ENCODE measurements around the gene PCIF1. TPM values are rescaled to one million over a fixed set of nuclear protein-coding genes. Genes with fewer than 3 reads are reported as not detected.
A peak's percentile ranks its signal among the peaks of the same experiment; 100 is the strongest.
"Not testable (repeated sequence)": the region's sequence is repeated elsewhere in the genome, so short reads cannot be mapped to it uniquely, and the experiment has no call there.

Gene PCIF1
- total RNA-seq, 4 donors from 2014 or later, result 32.1 to 51.2 (median 37.0) TPM

DNA sequence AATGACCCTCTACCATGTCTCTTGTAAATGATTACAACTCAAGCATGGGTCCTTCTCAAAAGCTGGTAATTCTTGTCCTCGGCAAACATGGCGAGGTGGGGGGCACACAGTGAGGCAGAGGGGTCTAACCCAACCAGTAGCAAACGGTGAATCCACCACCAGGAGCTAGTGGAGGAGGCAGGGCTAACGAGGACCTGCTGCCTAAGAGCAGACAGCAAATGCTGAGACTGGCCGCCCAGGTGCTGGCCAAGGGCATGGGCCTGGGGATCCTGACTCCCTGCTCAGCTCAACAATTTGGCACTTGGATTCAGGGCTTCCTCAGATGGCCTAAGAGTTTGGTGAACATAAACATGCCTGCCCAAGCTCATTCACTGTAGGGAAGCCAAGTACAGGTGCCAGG is 18.4 kb downstream of the PCIF1 start:
- no peak overlapping the region for H3K27ac ChIP-seq
- H3K4me3 ChIP-seq, result no peak overlapping the region
- in situ Hi-C loops (cut with MboI; ENCODE audit: low sequenced_read_pairs in 4 of 4) (loop anchor here in 1 of 4 donors (25.0 kb wide), 1 partner anchor 141 kb away; the partner anchor contains the start of gene UBE2C), intact Hi-C loops (cut with DNase I; ENCODE audit: low total_unique reads) (no loop called here)
- DNase-seq (no peak), ATAC-seq (no peak)
- H3K9me3 ChIP-seq, result no peaks in the 10 kb centered on the region
- H3K36me3 ChIP-seq, result peaks cover 0 to 84% of the 10 kb centered on the region in 2 donors
- H3K27me3 ChIP-seq, result no peaks in the 10 kb centered on the region
- H3K4me1 ChIP-seq, result no peaks in the 10 kb centered on the region
- TF ChIP-seq, protein P1, sequence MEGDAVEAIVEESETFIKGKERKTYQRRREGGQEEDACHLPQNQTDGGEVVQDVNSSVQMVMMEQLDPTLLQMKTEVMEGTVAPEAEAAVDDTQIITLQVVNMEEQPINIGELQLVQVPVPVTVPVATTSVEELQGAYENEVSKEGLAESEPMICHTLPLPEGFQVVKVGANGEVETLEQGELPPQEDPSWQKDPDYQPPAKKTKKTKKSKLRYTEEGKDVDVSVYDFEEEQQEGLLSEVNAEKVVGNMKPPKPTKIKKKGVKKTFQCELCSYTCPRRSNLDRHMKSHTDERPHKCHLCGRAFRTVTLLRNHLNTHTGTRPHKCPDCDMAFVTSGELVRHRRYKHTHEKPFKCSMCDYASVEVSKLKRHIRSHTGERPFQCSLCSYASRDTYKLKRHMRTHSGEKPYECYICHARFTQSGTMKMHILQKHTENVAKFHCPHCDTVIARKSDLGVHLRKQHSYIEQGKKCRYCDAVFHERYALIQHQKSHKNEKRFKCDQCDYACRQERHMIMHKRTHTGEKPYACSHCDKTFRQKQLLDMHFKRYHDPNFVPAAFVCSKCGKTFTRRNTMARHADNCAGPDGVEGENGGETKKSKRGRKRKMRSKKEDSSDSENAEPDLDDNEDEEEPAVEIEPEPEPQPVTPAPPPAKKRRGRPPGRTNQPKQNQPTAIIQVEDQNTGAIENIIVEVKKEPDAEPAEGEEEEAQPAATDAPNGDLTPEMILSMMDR (IDR thresholded peaks at IDR 0.05 in 4 of 5, conservative IDR thresholded peaks at IDR 0.05 in 1 of 5), result no peak
- no peak for TF ChIP-seq POLR2A (IDR thresholded peaks at IDR 0.05)

DNA sequence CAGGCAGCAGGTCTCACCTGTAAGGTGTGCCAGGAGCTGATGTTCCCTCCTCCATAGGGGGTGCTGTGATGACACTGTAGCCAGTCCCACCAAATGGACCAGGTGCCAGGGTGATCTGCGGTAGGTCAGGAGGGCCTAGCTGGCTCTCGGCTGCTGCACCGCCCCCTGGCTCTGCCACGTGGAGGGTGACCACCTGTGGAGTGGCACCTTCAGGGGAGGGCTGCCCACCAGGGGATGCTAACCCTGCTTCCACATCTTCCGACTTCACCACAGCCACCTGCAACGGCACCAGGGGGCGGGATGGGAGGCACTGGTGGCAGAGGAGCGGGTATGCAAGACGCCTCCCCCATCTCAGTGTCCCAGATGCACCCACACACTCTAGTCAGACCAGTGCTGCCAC is 19.2 kb downstream of the PCIF1 start:
- intact Hi-C loops (cut with DNase I; ENCODE audit: low total_unique reads) (no loop called here), in situ Hi-C loops (cut with MboI; ENCODE audit: low sequenced_read_pairs in 4 of 4) (loop anchor here in 1 of 4 donors (25.0 kb wide), 1 partner anchor 141 kb away; the partner anchor contains the start of gene UBE2C)
- H3K9me3 ChIP-seq, result no peaks in the 10 kb centered on the region
- H3K36me3 ChIP-seq, result peaks cover 0 to 84% of the 10 kb centered on the region in 2 donors
- no peaks in the 10 kb centered on the region for H3K27me3 ChIP-seq
- no peak overlapping the region for H3K27ac ChIP-seq
- DNase-seq, result no peak
- no peak overlapping the region for H3K4me3 ChIP-seq
- no peak for TF ChIP-seq POLR2A (IDR thresholded peaks at IDR 0.05)
- TF ChIP-seq, protein P1 (IDR thresholded peaks at IDR 0.05 in 4 of 5, conservative IDR thresholded peaks at IDR 0.05 in 1 of 5), result no peak
- no peak for ATAC-seq
- no peaks in the 10 kb centered on the region for H3K4me1 ChIP-seq

DNA sequence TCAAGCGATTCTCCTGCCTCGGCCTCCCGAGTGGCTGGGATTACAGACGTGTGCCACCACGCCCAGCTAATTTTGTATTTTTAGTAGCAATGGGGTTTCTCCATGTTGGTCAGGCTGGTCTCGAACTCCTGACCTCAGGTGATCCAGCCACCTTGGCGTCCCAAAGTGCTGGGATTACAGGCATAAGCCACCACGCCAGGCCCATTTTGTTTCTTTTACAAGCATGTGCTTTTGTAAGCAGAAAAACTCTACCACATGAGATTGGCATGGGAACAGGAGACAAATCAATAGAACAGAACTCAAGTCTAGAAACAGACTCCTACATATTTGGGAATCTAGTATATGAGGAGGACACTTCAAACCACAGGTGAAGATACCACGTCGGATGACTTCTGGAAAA is 21.8 kb downstream of the PCIF1 start:
- peak in 1 of 2 donors; percentile 9 for DNase-seq

DNA sequence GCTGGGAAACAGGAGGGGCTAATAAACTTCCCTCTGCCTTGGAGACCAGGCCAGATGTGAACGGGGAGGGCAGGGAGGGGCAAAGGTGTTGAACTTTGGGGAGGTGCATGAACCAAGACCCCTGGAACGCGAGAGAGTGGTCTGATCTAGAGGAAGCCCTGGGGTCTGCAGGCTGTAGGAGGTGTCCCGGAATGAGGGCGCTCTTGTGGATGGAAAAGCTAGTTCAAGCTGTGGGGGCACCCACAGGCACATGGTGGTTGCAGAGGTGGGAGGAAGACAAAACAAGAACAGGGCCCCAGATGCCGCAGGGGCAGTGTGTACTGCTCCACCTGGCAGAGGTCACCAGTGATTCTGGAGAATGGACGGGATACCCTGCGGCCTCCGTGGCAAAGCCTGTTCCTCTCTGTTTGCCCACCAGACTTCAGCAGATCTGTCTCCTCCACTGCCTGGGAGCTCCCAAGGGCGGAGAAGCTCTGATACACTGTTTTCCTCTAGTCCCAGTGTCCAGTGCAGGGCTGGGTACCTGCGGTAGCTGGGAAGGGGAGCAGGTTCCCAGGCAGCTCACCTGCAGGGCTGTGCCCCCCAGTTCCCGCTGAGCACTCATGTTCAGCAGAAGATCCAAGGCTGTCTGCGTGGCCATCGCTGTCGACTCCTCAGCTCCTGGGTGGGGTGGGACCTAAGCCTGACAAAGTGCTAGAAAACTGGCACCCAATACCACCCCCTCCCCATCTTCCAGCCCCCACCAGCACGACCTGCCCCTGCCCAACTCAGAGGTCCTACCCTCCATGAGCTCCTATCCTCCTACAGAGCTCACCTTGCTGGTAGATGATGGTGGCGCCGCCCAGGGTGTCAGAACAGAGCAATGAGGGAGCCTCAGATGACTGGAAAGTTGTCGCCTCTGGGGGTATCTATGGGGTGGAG is 22.8 kb downstream of the PCIF1 start:
- ATAC-seq, result no peak
- no peaks in the 10 kb centered on the region for H3K27me3 ChIP-seq
- TF ChIP-seq, protein P1 (IDR thresholded peaks at IDR 0.05 in 4 of 5, conservative IDR thresholded peaks at IDR 0.05 in 1 of 5), result no peak
- TF ChIP-seq POLR2A (IDR thresholded peaks at IDR 0.05), result no peak
- no peaks in the 10 kb centered on the region for H3K9me3 ChIP-seq
- no peaks in the 10 kb centered on the region for H3K4me1 ChIP-seq
- intact Hi-C loops (cut with DNase I; ENCODE audit: low total_unique reads) (no loop called here), in situ Hi-C loops (cut with MboI; ENCODE audit: low sequenced_read_pairs in 4 of 4) (loop anchor here in 1 of 4 donors (25.0 kb wide), 1 partner anchor 145 kb away; the partner anchor contains the start of gene UBE2C)
- no peak overlapping the region for H3K4me3 ChIP-seq
- H3K36me3 ChIP-seq, result peaks cover 0 to 84% of the 10 kb centered on the region in 2 donors
- peak in 1 of 2 donors; percentile 12 for DNase-seq
- no peak overlapping the region for H3K27ac ChIP-seq

More for the DNA sequence above, 21.8 kb downstream of the PCIF1 start:
- H3K4me1 ChIP-seq; H3K27ac ChIP-seq; intact Hi-C loops (cut with DNase I; ENCODE audit: low total_unique reads); H3K27me3 ChIP-seq; H3K4me3 ChIP-seq; H3K9me3 ChIP-seq; ATAC-seq: not testable (repeated sequence)
- in situ Hi-C loops (cut with MboI; ENCODE audit: low sequenced_read_pairs in 4 of 4), result loop anchor here in 1 of 4 donors (25.0 kb wide), 1 partner anchor 144 kb away; the partner anchor contains the start of gene UBE2C
- H3K36me3 ChIP-seq, result peaks cover 0 to 84% of the 10 kb centered on the region in 2 donors

DNA sequence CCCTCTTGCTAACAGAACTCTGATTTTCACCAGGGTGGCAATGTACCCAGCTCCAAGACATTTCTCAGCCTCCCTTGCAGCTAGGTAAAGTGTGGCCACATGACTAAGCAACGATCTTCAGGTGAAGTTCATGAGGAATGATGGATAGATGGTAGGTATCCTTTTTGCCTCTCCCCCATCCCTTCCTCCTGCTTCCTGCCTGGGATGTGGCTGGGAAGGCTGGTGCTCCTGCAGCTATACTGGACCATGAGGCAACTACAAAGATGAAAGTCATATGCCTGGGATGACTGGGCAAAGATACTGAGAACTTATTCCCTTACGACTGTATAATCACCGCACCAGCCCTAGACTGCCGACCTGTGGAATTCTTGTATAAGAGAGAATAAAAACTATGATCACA is 24.1 kb downstream of the PCIF1 start:
- peak in 1 of 2 donors; percentile 15 for ATAC-seq
- Histone ChIP-seq H3K27me3 (no peaks in the 10 kb centered on the region), H3K4me1 (no peaks in the 10 kb centered on the region), H3K9me3 (no peaks in the 10 kb centered on the region), H3K27ac (no peak overlapping the region), H3K4me3 (no peak overlapping the region), H3K36me3 (peaks cover 0 to 84% of the 10 kb centered on the region in 2 donors)
- peak in 1 of 2 donors; percentile 3 for DNase-seq
- no peak for TF ChIP-seq POLR2A (IDR thresholded peaks at IDR 0.05)
- TF ChIP-seq, protein P1 (IDR thresholded peaks at IDR 0.05 in 4 of 5, conservative IDR thresholded peaks at IDR 0.05 in 1 of 5), result no peak
- intact Hi-C loops (cut with DNase I; ENCODE audit: low total_unique reads) (no loop called here), in situ Hi-C loops (cut with MboI; ENCODE audit: low sequenced_read_pairs in 4 of 4) (loop anchor here in 1 of 4 donors (25.0 kb wide), 1 partner anchor 146 kb away; the partner anchor contains the start of gene UBE2C)

Measured in gastrocnemius medialis (tissue), 4 donors.